ENCODE data around the gene DUS3L.

DNA sequence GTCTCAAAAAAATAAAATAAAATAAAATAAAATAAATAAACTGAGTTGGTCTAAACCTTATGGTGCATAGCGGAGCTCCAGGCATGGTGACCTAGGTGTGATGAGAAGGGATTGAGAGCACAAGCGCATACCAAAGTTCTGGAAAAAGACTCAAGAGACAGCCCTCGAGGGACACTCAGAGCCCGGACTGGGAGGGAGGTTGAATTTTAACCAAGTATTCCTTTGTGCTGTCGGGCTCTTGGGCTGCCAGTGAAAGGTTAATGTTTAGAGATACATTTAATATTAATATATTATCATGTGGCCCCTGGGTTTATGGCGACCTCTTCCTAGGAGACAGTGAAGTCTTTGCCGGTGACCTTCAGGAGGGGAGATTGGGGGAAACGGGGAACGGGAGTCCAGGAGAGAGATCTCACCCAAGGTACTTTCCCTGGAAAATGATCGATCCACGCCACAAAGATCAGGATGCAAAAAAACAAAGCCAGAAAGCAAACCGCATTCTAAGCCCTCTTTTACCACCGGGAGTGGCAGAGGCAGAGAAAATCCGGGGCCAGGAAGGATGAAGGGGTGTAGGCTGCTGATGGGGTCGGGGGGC, 46.9 kb upstream of the DUS3L start:
- TF ChIP-seq CTCF (optimal IDR thresholded peaks at IDR 0.05 in 1 of 3, IDR thresholded peaks at IDR 0.05 in 1 of 3, conservative IDR thresholded peaks at IDR 0.05 in 1 of 3; ENCODE audit: extremely low read depth in 1 of 3, insufficient read depth in 2 of 3, low read length in 3 of 3) (no peak), EZH2 (IDR thresholded peaks at IDR 0.05; ENCODE audit: low read length) (no peak)
